ENCODE measurements around the gene ARHGAP23. TPM values are rescaled to one million over a fixed set of nuclear protein-coding genes. Genes with fewer than 3 reads are reported as not detected.

Gene ARHGAP23
- total and polyA plus RNA-seq, 10 of the 15 experiments (the other 5 are each of a cell fraction or from before 2014, with no cell fraction given), result 0.23 to 5.8 (median 2.1) TPM

- no peak for FAIRE-seq
- no peak overlapping the region for H3K4me3 ChIP-seq
- no peaks in the 10 kb centered on the region for H3K9me3 ChIP-seq (replicated peaks; ENCODE audit: control insufficient read depth, insufficient read depth, low read length)
- no peak overlapping the region for H3K27ac ChIP-seq (ENCODE audit: control insufficient read depth, insufficient read depth)
- H3K36me3 ChIP-seq (ENCODE audit: control insufficient read depth in 2 of 2, insufficient read depth in 2 of 2, low read length in 1 of 2), result no peaks in the 10 kb centered on the region
- no peaks in the 10 kb centered on the region for H3K79me2 ChIP-seq (ENCODE audit: control insufficient read depth, insufficient read depth, low read length)
- WGBS (ENCODE audit: insufficient coverage, insufficient replicate concordance, low lambda C conversion rate, missing lambda C conversion rate), result 28% methylated on average over 12 of the region's 13 CpGs
- no peak for TF ChIP-seq NR2C1 (IDR thresholded peaks at IDR 0.05)
- TF ChIP-seq ZBTB11 (CRISPR knock-in tag; IDR thresholded peaks at IDR 0.05), result no peak
- no peak for TF ChIP-seq IRF4 (IDR thresholded peaks at IDR 0.05; ENCODE audit: low read depth, low read length)
- TF ChIP-seq HDAC2 (IDR thresholded peaks at IDR 0.05), result no peak
- no peak for TF ChIP-seq ZNF622 (IDR thresholded peaks at IDR 0.05)
- no peak for TF ChIP-seq TCF3 (IDR thresholded peaks at IDR 0.05; ENCODE audit: borderline replicate concordance, insufficient read depth, low read depth, low read length)
- TF ChIP-seq ETV6 (conservative IDR thresholded peaks at IDR 0.05 in 1 of 2, IDR thresholded peaks at IDR 0.05 in 1 of 2; ENCODE audit: borderline replicate concordance in 1 of 2, low read depth in 1 of 2), result no peak
- TF ChIP-seq ASH2L (IDR thresholded peaks at IDR 0.05; ENCODE audit: borderline replicate concordance, low read depth), result no peak
- TF ChIP-seq E2F8 (IDR thresholded peaks at IDR 0.05; ENCODE audit: low read depth, partially characterized antibody), result no peak
- no peak for TF ChIP-seq CREM (IDR thresholded peaks at IDR 0.05; ENCODE audit: low read depth)
- TF ChIP-seq SMC3 (IDR thresholded peaks at IDR 0.05; ENCODE audit: borderline replicate concordance, low read length), result no peak
- no peak for TF ChIP-seq MYB (IDR thresholded peaks at IDR 0.05; ENCODE audit: borderline replicate concordance, low read depth, low read length)
- no peak for TF ChIP-seq E2F4 (IDR thresholded peaks at IDR 0.05; ENCODE audit: low read depth, low read length)
- no peak for TF ChIP-seq ZSCAN29 (IDR thresholded peaks at IDR 0.05)
- no peak for TF ChIP-seq SP1 (IDR thresholded peaks at IDR 0.05; ENCODE audit: low read depth, low read length)
- TF ChIP-seq TCF7 (IDR thresholded peaks at IDR 0.05; ENCODE audit: borderline replicate concordance), result no peak
- H4K20me1 ChIP-seq (ENCODE audit: control insufficient read depth, insufficient read depth), result no peaks in the 10 kb centered on the region
- H3K27me3 ChIP-seq (replicated peaks in 1 of 2; ENCODE audit: control insufficient read depth in 2 of 2, insufficient read depth in 2 of 2, low read length in 1 of 2), result no peaks in the 10 kb centered on the region; a peak in 1 of 4 replicates
- no peaks in the 10 kb centered on the region for H3K4me1 ChIP-seq (ENCODE audit: control insufficient read depth, insufficient read depth, low read length)
- H2AFZ ChIP-seq (ENCODE audit: control insufficient read depth, low read depth, low read length), result no peak overlapping the region
- ChIA-PET SMC1A (ENCODE audit: uncharacterized antibody, unreplicated experiment) (no interaction called here), CTCF (no interaction called here), RAD21 (ENCODE audit: unreplicated experiment) (interaction anchor here (1.0 kb wide), 1 partner anchor 110 kb away, joined by 3 read pairs; no protein-coding TSS in a partner anchor), POLR2A (no interaction called here)
- no peak overlapping the region for H3K4me2 ChIP-seq (ENCODE audit: control insufficient read depth, insufficient read depth)
- no TSS peak for BruUV-seq (replicated peaks)
- in situ Hi-C loops (cut with MboI) (no loop called here), intact Hi-C loops (cut with micrococcal nuclease; ENCODE audit: unreplicated experiment) (no loop called here)
- DNase-seq (ENCODE audit: low read depth, low spot score), result no peak
- H3K9ac ChIP-seq (ENCODE audit: control insufficient read depth, insufficient read depth, low read length), result no peak overlapping the region
- no peak for ATAC-seq
Observed at GRCh38 chr17:38533866-38534497, 105.7 kb downstream of the ARHGAP23 start.
